GM23248 (cell line): ENCODE measurements around the gene KCNMA1. TPM values are rescaled to one million over a fixed set of nuclear protein-coding genes. Genes with fewer than 3 reads are reported as not detected.

Experiments used
- DNase-seq: peaks from one replicate; pipeline ENCODE4 v3.0.0-alpha.2; 2015
- H2AFZ ChIP-seq: fragments of 200-600 bp; sonication (generic); 2 replicates; pipeline ENCODE4 v1.6.1; 2016; ENCODE audit warnings: antibody characterized with exemption
- H3F3A ChIP-seq: fragments of 200-600 bp; sonication (generic); 2 replicates; pipeline ENCODE4 v1.6.1; 2016; ENCODE audit warnings: mild to moderate bottlenecking, antibody characterized with exemption, mixed run types; ENCODE audit not compliant: insufficient read depth
- H3K27ac ChIP-seq: fragments of 200-600 bp; sonication (generic); 2 replicates; pipeline ENCODE4 v1.5.1; 2016; ENCODE audit warnings: mild to moderate bottlenecking
- H3K27me3 ChIP-seq: fragments of 200-600 bp; sonication (generic); replicated peaks from 2 replicates; pipeline ENCODE4 v1.6.1; 2016; ENCODE audit warnings: mild to moderate bottlenecking; ENCODE audit not compliant: insufficient read depth
- H3K36me3 ChIP-seq: fragments of 200-600 bp; sonication (generic); 2 replicates; pipeline ENCODE4 v1.6.1; 2016; ENCODE audit warnings: low read depth, mild to moderate bottlenecking
- H3K4me1 ChIP-seq: fragments of 200-600 bp; sonication (generic); 2 replicates; pipeline ENCODE4 v1.6.1; 2016; ENCODE audit warnings: mild to moderate bottlenecking; ENCODE audit not compliant: insufficient read depth
- H3K4me2 ChIP-seq: fragments of 200-600 bp; sonication (generic); one replicate; pipeline ENCODE4 v1.6.1; 2016; ENCODE audit warnings: mild to moderate bottlenecking; ENCODE audit not compliant: unreplicated experiment
- H3K4me3 ChIP-seq: fragments of 200-600 bp; sonication (generic); 2 replicates; pipeline ENCODE4 v1.5.1; 2016; ENCODE audit warnings: mild to moderate bottlenecking
- H3K79me2 ChIP-seq: fragments of 200-600 bp; sonication (generic); 2 replicates; pipeline ENCODE4 v1.6.1; 2016; ENCODE audit warnings: mild to moderate bottlenecking; ENCODE audit not compliant: insufficient read depth
- H3K9ac ChIP-seq: fragments of 200-600 bp; sonication (generic); 2 replicates; pipeline ENCODE4 v1.6.1; 2016; ENCODE audit warnings: mild to moderate bottlenecking
- H3K9me2 ChIP-seq: fragments of 200-600 bp; sonication (generic); 2 replicates; pipeline ENCODE4 v1.6.1; 2016; ENCODE audit warnings: mixed run types, mild to moderate bottlenecking, moderate library complexity; ENCODE audit not compliant: insufficient read depth
- H3K9me3 ChIP-seq: fragments of 200-600 bp; sonication (generic); one replicate; pipeline ENCODE4 v1.6.1; 2017; ENCODE audit warnings: low read depth
- H4K20me1 ChIP-seq: fragments of 200-600 bp; sonication (generic); 2 replicates; pipeline ENCODE4 v1.6.0; 2016; ENCODE audit not compliant: insufficient read depth
- EZH2 ChIP-seq: fragments of 200-600 bp; sonication (generic); IDR thresholded peaks from 2 replicates; pipeline ENCODE4 v1.6.1; 2018; ENCODE audit warnings: antibody characterized with exemption, mild to moderate bottlenecking; ENCODE audit not compliant: insufficient read depth, poor library complexity, severe bottlenecking
- EZH2phosphoT487 ChIP-seq: fragments of 200-600 bp; sonication (generic); IDR thresholded peaks from 2 replicates; pipeline ENCODE4 v1.6.1; 2018; ENCODE audit warnings: antibody characterized with exemption, moderate library complexity, mild to moderate bottlenecking, low read depth; ENCODE audit not compliant: insufficient read depth
- WGBS, 2 experiments: methylation state at CpG; one replicate each; pipeline ENCODE4 v1.1.6; 2015 to 2017; ENCODE audit warnings: low lambda C conversion rate in 2 of 2, low coverage in 1 of 2; ENCODE audit errors: missing lambda C conversion rate in 2 of 2; 5-methylcytosine and 5-hydroxymethylcytosine counted together
- in situ Hi-C: fragments of 300-500 bp; cut with MboI; formaldehyde crosslinking; loops from 2 replicates; pipeline ENCODE4 v1.15.0; 2020
- polyA plus RNA-seq: library from polyadenylated mRNA; unstranded; fragments of >200 nt; fragmentation: Nextera tagmentation; extraction: Ambion mirVana; gene quantifications from 2 replicates; pipeline ENCODE4 v1.2.1, GENCODE V29; 2016
- total RNA-seq: library from RNA; depleted of rRNA; stranded (reverse); fragments of >200 nt; shearing (Covaris generic); gene quantifications from 2 replicates; pipeline ENCODE4 v1.2.3, GENCODE V29; 2014

KCNMA1 gene
- total and polyA plus RNA-seq, 2 experiments from 2014 or later = 14.2 to 25.1 TPM

DNA sequence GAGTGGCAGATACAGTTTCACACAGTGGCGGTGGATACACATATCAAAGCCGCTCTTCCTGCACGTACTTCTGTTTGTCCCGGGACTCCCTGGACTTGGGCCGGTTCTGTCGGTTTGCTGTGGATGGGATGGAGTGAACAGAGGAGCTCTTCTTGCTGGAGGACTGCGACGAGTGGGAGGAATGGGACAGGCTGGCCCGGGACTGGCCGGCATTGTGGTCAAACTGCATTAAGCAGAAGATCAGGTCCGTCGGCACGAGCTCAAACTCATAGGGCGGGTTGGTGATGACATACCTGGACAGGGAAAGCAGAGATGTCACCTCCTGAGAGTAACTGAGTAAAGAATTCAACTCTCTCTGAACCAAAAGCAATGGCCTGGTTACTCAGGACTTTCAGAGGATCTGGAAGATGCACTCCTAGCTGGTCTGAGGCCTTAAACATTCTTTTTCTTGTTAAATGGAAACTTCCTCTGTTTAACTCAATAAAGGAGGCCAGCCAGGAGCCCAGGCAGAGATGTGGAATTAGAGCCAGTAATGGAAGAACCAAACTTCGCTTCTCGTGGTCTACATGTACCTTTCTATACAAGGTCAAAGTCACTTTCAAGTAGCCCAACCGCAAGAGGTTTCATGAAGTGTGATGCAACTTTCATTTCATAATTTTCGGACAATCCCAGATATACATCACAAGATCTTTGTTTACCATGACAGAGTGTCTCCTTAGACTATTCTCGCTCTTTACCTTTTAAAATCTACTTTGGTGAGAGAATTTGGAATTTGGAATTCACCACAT is 750.2 kb downstream of the KCNMA1 start:
- DNase-seq = no peak
- Histone ChIP-seq H3K36me3 (no peaks in the 10 kb centered on the region), H3K4me1 (peaks cover 2% of the 10 kb centered on the region; the same call in 1 of the 2 replicates), H3K4me3 (no peak overlapping the region), H3K9me2 (no peaks in the 10 kb centered on the region), H4K20me1 (no peaks in the 10 kb centered on the region), H3K9ac (no peak overlapping the region), H3K9me3 (no peaks in the 10 kb centered on the region), H3F3A (0 out of 2 replicates have a peak, but pooled peaks cover 3% of the 10 kb centered on the region), H3K79me2 (no peaks in the 10 kb centered on the region), H3K27me3 (no peaks in the 10 kb centered on the region), H3K27ac (no peak overlapping the region), H3K4me2 (no peak overlapping the region), H2AFZ (no peak overlapping the region)
- TF ChIP-seq EZH2phosphoT487 = no peak
- TF ChIP-seq EZH2 = no peak
- WGBS, 2 experiments = 96 to 97% methylated on average over 19 of the region's 19 CpGs
- in situ Hi-C loops = no loop called here

DNA sequence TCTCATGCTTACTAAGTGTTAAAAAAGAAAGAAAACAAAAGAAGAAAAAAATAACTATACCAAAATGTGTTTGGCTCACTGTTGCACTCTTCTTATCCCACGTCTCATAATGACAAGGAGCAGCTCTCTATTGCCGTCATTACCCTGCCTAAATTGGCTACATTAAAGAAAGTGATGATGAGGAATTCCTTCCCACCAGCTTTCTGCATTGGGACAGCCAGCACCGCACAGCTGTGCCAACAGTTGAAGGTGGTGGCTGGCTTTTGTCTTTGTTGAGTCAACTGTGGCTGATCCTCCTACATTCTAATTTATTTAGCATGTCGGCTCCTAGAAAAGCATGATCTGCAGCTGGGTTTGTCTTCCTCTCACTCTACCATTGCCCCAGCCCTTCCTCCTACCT is 751.8 kb downstream of the KCNMA1 start:
- TF ChIP-seq EZH2 = no peak
- TF ChIP-seq EZH2phosphoT487 = no peak

DNA sequence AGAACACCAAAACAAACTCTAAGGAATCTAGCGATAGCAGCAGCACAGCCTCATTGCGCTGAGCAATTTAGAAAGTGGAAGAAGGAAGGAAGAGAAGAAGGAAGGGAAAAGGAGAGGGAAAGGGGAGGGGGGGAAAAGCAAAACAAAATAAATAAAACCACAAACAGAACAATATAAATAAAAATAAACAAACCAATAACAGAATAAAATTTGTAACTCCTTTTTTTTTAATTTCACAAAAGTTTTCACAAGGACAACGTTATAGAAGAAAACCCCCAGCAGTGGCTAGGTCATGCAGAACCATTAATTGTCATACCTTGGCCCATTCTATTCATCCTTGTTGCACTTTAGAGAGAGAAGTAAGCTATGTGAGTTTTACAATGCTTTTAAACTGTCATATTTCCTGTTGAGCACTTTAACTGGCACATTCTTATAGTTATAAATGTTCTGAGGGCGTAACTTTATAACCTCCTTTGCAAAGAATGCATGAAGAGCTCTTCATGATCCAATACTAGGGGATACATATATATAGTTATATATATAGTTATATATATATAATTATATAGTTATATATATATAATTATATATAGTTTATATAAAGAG is 752.8 kb downstream of the KCNMA1 start:
- in situ Hi-C loops = no loop called here
- no peaks in the 10 kb centered on the region for H3K79me2 ChIP-seq

More for the DNA sequence above, 751.8 kb downstream of the KCNMA1 start:
- peaks cover 9% of the 10 kb centered on the region; the same call in 1 of the 2 replicates for H3F3A ChIP-seq
- peak; percentile 46 for DNase-seq
- no peaks in the 10 kb centered on the region for H3K79me2 ChIP-seq
- H3K9ac ChIP-seq = no peak overlapping the region
- no peak overlapping the region for H3K4me3 ChIP-seq
- no peaks in the 10 kb centered on the region for H4K20me1 ChIP-seq
- H3K36me3 ChIP-seq = no peaks in the 10 kb centered on the region
- no peak overlapping the region for H3K4me2 ChIP-seq
- no peak overlapping the region for H2AFZ ChIP-seq
- no peak overlapping the region for H3K27ac ChIP-seq
- H3K9me2 ChIP-seq = no peaks in the 10 kb centered on the region
- WGBS, 2 experiments = 40 to 52% methylated on average over 4 of the region's 4 CpGs
- peaks cover 9% of the 10 kb centered on the region for H3K4me1 ChIP-seq
- no peaks in the 10 kb centered on the region for H3K9me3 ChIP-seq
- in situ Hi-C loops = no loop called here
- no peaks in the 10 kb centered on the region for H3K27me3 ChIP-seq

DNA sequence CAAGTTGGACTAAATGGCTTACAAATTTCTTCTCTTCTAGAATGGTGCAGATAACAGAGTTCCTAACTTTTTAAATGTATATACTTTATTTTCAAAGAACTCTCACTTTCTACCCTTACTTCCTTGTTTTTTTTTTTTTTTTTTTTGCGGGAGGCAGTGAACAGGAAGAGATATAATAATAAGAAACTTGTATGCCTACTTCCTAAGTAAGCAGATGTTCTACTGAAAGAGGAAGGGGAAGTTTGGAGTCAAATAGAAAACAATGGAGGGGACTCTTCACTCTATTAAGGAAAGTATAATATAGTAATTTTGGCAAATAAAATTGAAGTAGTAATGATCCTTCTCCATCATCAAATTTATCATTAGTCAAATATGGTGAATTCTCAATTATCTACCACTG is 754.0 kb downstream of the KCNMA1 start:
- Histone ChIP-seq H3K4me3 (no peak overlapping the region), H3K27ac (no peak overlapping the region), H3K9me2 (no peaks in the 10 kb centered on the region), H3K4me1 (peaks cover 9% of the 10 kb centered on the region), H3K9me3 (no peaks in the 10 kb centered on the region), H2AFZ (no peak overlapping the region), H3K27me3 (no peaks in the 10 kb centered on the region), H3K79me2 (no peaks in the 10 kb centered on the region), H4K20me1 (no peaks in the 10 kb centered on the region), H3F3A (peaks cover 9% of the 10 kb centered on the region; the same call in 1 of the 2 replicates), H3K9ac (no peak overlapping the region), H3K36me3 (no peaks in the 10 kb centered on the region), H3K4me2 (no peak overlapping the region)
- TF ChIP-seq EZH2phosphoT487 = no peak
- no peak for TF ChIP-seq EZH2
- in situ Hi-C loops = no loop called here
- 93 to 100% methylated on average over 1 of the region's 1 CpG for WGBS, 2 experiments
- DNase-seq = no peak

More for the DNA sequence above, 752.8 kb downstream of the KCNMA1 start:
- Histone ChIP-seq H3K4me2 (no peak overlapping the region), H3F3A (peaks cover 9% of the 10 kb centered on the region; the same call in 1 of the 2 replicates), H2AFZ (no peak overlapping the region), H3K4me3 (no peak overlapping the region), H3K4me1 (peaks cover 9% of the 10 kb centered on the region), H3K9me2 (no peaks in the 10 kb centered on the region), H3K36me3 (no peaks in the 10 kb centered on the region), H4K20me1 (no peaks in the 10 kb centered on the region), H3K9me3 (no peaks in the 10 kb centered on the region), H3K27ac (no peak overlapping the region), H3K9ac (no peak overlapping the region), H3K27me3 (no peaks in the 10 kb centered on the region)
- WGBS, 2 experiments = 93 to 94% methylated on average over 4 of the region's 4 CpGs
- TF ChIP-seq EZH2phosphoT487 = no peak
- no peak for TF ChIP-seq EZH2
- DNase-seq = no peak
